Sigmoid colon (tissue), 7 donors: ENCODE data around the gene RNF7. TPM values are rescaled to one million over a fixed set of nuclear protein-coding genes. Genes with fewer than 3 reads are reported as not detected.
"Not testable (repeated sequence)": the region's sequence is repeated elsewhere in the genome, so short reads cannot be mapped to it uniquely, and the experiment has no call there.

Source experiments
- DNase-seq: peaks from one replicate; pipeline ENCODE4 v3.0.0-alpha.2; 2019
- H3K27ac ChIP-seq, 4 donors: fragments of 200-600 bp; sonication (generic); one replicate each; pipeline ENCODE4 v1.5.1; 2016 to 2019; ENCODE audit warnings: mild to moderate bottlenecking in 1 of 4
- H3K27me3 ChIP-seq, 3 donors: fragments of 200-600 bp; sonication (generic); one replicate each; pipeline ENCODE4 v1.5.1; 2019; ENCODE audit warnings: mild to moderate bottlenecking in 1 of 3
- H3K36me3 ChIP-seq, 4 donors: fragments of 200-600 bp; sonication (generic); one replicate each; pipeline ENCODE4 v1.5.1; 2016 to 2019
- H3K4me1 ChIP-seq, 4 donors: fragments of 200-600 bp; sonication (generic); one replicate each; pipeline ENCODE4 v1.5.1; 2017 to 2019
- H3K4me3 ChIP-seq, 4 donors: fragments of 200-600 bp; sonication (generic); one replicate each; pipeline ENCODE4 v1.5.1; 2017 to 2019; ENCODE audit warnings: mild to moderate bottlenecking in 2 of 4, moderate library complexity in 1 of 4
- H3K9me3 ChIP-seq, 4 donors: fragments of 200-600 bp in 3 of 4; sonication (generic) in 3 of 4; one replicate each; pipeline versions ENCODE4 v1.5.1 to v1.6.1; 2013 to 2019
- EP300 ChIP-seq, 4 donors: sonication (generic); formaldehyde crosslinking; IDR thresholded peaks; one replicate each; pipeline ENCODE4 v1.6.1; 2017; ENCODE audit warnings: antibody characterized with exemption in 4 of 4
- POLR2A ChIP-seq, 2 donors: fragments of 450-650 bp; IDR thresholded peaks; one replicate each; pipeline ENCODE4 v1.6.1; 2016; ENCODE audit warnings: antibody characterized with exemption in 2 of 2, mild to moderate bottlenecking in 2 of 2, moderate library complexity in 2 of 2
- POLR2AphosphoS5 ChIP-seq, 4 donors: sonication (generic); formaldehyde crosslinking; IDR thresholded peaks; one replicate each; pipeline ENCODE4 v1.6.1; 2017; ENCODE audit warnings: antibody characterized with exemption in 4 of 4
- WGBS, 2 donors: extraction: QIAGEN DNeasy Blood & Tissue Kit; methylation state at CpG; one replicate each; pipeline ENCODE4 v1.1.7; 2013; 5-methylcytosine and 5-hydroxymethylcytosine counted together
- intact Hi-C: fragments of 100-400 bp; cut with DNase I; formaldehyde crosslinking; loops from one replicate; pipeline ENCODE4 v1.15.1; 2023
- polyA plus RNA-seq, 3 donors: library from polyadenylated mRNA; stranded (reverse); fragments of 200-250 nt; gene quantifications; one replicate each; pipeline ENCODE4 v1.2.3, GENCODE V29; 2013
- total RNA-seq, 4 donors: library from RNA; depleted of rRNA; stranded (reverse); fragments of >200 nt; gene quantifications; one replicate each; pipeline ENCODE4 v1.1.0, GENCODE V29; 2016
- TF ChIP-seq, protein P1 (sequence below), 4 experiments: fragments of 450-650 bp in 3 of 4; fragments of 200-600 bp in 1 of 4; IDR thresholded peaks; one replicate each; pipeline ENCODE4 v1.5.1; 2016 to 2019; ENCODE audit warnings: antibody characterized with exemption in 4 of 4, mild to moderate bottlenecking in 3 of 4, moderate library complexity in 2 of 4
- donor health status: healthy with polysubstance abuse.
- donor health status: Bipolar disorder and iron deficiency.
- donor health status: healthy.

Gene RNF7
- total and polyA plus RNA-seq, 7 donors: 87.2 to 292 (median 139) TPM

DNA sequence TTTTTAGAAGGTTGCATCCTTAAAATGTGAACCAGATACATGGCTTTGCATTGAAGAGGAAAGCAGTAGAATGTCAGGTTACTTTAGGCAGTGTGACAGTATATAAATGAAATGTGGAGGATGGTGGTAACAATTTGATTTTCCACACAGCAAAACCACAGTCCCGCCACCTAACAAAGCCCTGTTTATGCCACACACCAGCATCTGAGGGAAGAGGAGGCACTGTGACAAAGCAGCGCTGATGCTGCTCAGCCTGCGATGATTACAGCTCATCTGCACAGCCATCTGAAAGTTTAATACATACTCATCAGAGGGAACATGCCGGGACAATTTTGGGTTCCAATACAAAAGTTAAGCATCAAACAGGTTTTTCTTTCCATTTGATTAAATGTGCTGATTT, 8.9 kb downstream of the RNF7 start:
- Histone ChIP-seq H3K9me3 (no peaks in the 10 kb centered on the region), H3K4me3 (no peak overlapping the region), H3K4me1 (peaks cover 0 to 29% (median 14%) of the 10 kb centered on the region in 4 donors), H3K27ac (no peak overlapping the region), H3K27me3 (no peaks in the 10 kb centered on the region), H3K36me3 (peaks cover 0 to 76% (median 9%) of the 10 kb centered on the region in 4 donors)
- DNase-seq: no peak
- WGBS, 2 donors: 90 to 93% methylated on average over 4 of the region's 4 CpGs
- intact Hi-C loops: no loop called here
- no peak for TF ChIP-seq POLR2AphosphoS5 (IDR thresholded peaks at IDR 0.05)

DNA sequence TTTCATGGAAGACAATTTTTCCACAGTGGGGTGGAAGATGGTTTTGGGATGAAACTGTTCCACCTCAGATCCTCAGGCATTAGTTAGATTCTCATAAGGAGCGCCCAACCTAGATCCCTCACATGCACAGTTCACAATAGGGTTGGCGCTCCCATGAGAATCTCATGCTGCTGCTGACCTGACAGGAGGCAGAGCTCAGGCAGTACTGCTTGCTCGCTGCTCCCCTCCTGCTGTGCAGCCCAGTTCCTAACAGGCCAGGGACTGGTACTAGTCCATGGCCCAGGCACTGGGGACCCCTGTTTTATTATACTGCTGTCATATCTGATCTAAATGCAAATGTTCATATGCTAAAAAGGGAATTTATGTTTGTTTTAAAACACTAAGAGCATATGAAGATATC, 15.3 kb downstream of the RNF7 start:
- Histone ChIP-seq H3K9me3 (no peaks in the 10 kb centered on the region), H3K36me3 (peaks cover 0 to 27% (median 0%) of the 10 kb centered on the region in 4 donors), H3K27ac (no peak overlapping the region), H3K4me3 (no peak overlapping the region), H3K27me3 (no peaks in the 10 kb centered on the region), H3K4me1 (no peaks in the 10 kb centered on the region)
- TF ChIP-seq POLR2AphosphoS5 (IDR thresholded peaks at IDR 0.05) (no peak), POLR2A (IDR thresholded peaks at IDR 0.05) (no peak), EP300 (IDR thresholded peaks at IDR 0.05) (no peak)
- DNase-seq: no peak
- intact Hi-C loops: no loop called here
- WGBS, 2 donors: 95 to 98% methylated on average over 3 of the region's 3 CpGs

DNA sequence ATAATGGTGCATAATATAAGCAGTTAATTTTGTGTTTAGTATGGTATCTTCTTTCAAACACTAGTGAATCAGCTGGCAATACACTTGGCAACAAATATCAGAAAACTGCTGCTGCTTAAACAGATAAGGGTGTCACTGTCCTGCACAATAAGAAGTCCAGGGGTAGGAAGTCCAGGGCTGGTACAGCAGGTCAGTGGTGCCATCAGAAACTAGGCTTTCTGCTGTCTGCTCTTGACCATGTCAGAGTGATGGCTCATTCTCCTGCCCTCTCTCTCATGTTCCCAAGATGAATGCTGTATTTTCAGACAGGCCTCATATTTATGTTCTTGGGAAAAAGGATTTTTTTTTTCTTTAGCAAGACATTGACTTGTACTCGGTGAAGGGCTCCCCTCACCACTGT, 15.9 kb downstream of the RNF7 start:
- 88 to 96% methylated on average over 1 of the region's 1 CpG for WGBS, 2 donors
- Histone ChIP-seq H3K4me1 (no peaks in the 10 kb centered on the region), H3K9me3 (no peaks in the 10 kb centered on the region), H3K27me3 (no peaks in the 10 kb centered on the region), H3K27ac (no peak overlapping the region), H3K4me3 (no peak overlapping the region), H3K36me3 (peaks cover 0 to 20% (median 0%) of the 10 kb centered on the region in 4 donors)
- no peak for DNase-seq
- intact Hi-C loops: no loop called here
- no peak for TF ChIP-seq POLR2A (IDR thresholded peaks at IDR 0.05)
- TF ChIP-seq, protein P1, sequence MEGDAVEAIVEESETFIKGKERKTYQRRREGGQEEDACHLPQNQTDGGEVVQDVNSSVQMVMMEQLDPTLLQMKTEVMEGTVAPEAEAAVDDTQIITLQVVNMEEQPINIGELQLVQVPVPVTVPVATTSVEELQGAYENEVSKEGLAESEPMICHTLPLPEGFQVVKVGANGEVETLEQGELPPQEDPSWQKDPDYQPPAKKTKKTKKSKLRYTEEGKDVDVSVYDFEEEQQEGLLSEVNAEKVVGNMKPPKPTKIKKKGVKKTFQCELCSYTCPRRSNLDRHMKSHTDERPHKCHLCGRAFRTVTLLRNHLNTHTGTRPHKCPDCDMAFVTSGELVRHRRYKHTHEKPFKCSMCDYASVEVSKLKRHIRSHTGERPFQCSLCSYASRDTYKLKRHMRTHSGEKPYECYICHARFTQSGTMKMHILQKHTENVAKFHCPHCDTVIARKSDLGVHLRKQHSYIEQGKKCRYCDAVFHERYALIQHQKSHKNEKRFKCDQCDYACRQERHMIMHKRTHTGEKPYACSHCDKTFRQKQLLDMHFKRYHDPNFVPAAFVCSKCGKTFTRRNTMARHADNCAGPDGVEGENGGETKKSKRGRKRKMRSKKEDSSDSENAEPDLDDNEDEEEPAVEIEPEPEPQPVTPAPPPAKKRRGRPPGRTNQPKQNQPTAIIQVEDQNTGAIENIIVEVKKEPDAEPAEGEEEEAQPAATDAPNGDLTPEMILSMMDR (IDR thresholded peaks at IDR 0.05): no peak
- no peak for TF ChIP-seq EP300 (IDR thresholded peaks at IDR 0.05)
- no peak for TF ChIP-seq POLR2AphosphoS5 (IDR thresholded peaks at IDR 0.05)

DNA sequence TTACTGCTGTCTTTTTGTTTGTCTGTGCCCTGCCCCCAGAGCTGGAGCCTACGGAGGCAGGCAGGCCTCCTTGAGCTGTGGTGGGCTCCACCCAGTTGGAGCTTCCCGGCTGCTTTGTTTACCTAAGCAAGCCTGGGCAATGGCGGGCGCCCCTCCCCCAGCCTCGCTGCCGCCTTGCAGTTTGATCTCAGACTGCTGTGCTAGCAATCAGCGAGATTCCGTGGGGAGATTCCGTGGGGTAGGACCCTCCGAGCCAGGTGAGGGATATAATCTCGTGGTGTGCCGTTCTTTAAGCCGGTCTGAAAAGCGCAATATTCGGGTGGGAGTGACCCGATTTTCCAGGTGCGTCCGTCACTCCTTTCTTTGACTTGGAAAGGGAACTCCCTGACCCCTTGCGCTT, 24.5 kb downstream of the RNF7 start:
- H3K27me3 ChIP-seq, H3K4me1 ChIP-seq, intact Hi-C loops, H3K9me3 ChIP-seq, H3K27ac ChIP-seq, H3K4me3 ChIP-seq, H3K36me3 ChIP-seq, DNase-seq: not testable (repeated sequence)
- WGBS, 2 donors: 34 to 79% methylated on average over 17 to 19 of the region's 19 CpGs

DNA sequence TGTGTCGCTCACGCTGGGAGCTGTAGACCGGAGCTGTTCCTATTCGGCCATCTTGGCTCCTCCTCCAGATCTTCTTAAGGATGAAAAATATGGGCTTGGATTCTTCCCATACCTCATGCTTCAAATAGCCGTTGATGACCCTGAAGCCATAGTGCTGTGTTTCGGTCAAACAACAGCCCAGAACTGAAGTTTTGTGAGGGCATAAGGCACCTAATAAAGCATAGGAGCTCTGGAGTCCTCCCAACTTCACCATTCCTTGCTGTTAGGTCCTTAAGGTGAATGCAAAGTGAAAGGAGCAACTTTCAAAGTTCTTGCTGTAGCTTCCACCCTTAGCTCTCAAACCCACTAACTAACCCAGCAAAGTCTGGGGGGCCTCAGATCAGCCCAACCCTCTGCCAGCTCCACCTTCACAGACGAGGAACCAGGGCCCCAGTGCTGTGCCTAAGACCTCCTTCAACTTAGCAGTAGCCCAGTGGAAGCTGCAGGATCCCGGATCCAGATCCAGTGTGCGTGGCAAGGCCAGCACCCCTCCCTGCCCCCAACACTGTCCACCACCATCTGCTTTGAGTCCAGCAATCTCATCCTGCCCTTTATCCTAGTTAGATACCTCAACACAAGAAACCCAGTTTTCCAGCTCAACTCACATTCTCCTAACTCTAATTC, 25.1 kb downstream of the RNF7 start, which contains the start of gene GRK7:
TSS of gene GRK7 (plus strand) at position 321 of the 663 bp plus-strand sequence. CDS start 14,877 bp downstream, outside the sequence.
- Histone ChIP-seq H3K27ac (no peak within 1 kb of the TSS), H3K4me1 (no peaks in the 10 kb centered on the region), H3K4me3 (no peak within 1 kb of the TSS), H3K27me3 (no peaks in the 10 kb centered on the region), H3K36me3 (no peaks in the 10 kb centered on the region), H3K9me3 (no peaks in the 10 kb centered on the region)
- intact Hi-C loops: no loop called here
- WGBS, 2 donors: 55 to 89% methylated on average over 9 of the region's 9 CpGs
- no peak for DNase-seq
- TF ChIP-seq EP300 (IDR thresholded peaks at IDR 0.05): no peak
- no peak for TF ChIP-seq POLR2AphosphoS5 (IDR thresholded peaks at IDR 0.05)
- no peak for TF ChIP-seq POLR2A (IDR thresholded peaks at IDR 0.05)
- TF ChIP-seq, protein P1 (IDR thresholded peaks at IDR 0.05): no peak

DNA sequence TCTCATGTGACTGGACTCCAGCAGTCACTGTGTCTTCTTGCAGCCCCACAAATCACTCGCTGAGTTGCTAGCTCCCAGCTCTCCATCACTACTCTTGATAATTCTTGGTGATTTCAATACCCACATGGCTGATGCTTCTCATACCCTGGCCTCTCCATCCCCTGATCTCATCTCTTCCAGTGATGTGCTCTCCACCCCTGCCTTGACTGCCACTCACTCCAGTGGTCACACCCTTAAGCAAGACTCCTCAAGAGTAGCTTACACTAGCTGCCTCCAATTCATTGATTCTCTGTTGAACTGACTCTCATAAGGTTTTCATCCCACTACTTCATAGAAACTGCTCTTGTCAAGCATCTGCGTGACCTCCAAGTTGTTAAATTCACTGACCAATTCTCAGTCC, 25.9 kb downstream of the RNF7 start:
- intact Hi-C loops: no loop called here
- no peaks in the 10 kb centered on the region for H3K4me1 ChIP-seq
- 95 to 96% methylated on average over 2 of the region's 2 CpGs for WGBS, 2 donors

More for the DNA sequence above, 25.9 kb downstream of the RNF7 start:
- Histone ChIP-seq H3K36me3 (no peaks in the 10 kb centered on the region), H3K27me3 (no peaks in the 10 kb centered on the region), H3K27ac (no peak overlapping the region), H3K4me3 (no peak overlapping the region), H3K9me3 (no peaks in the 10 kb centered on the region)
- DNase-seq: no peak
- TF ChIP-seq POLR2A (IDR thresholded peaks at IDR 0.05) (no peak), POLR2AphosphoS5 (IDR thresholded peaks at IDR 0.05) (no peak), EP300 (IDR thresholded peaks at IDR 0.05) (no peak)
- TF ChIP-seq, protein P1 (IDR thresholded peaks at IDR 0.05): no peak
